ENCODE measurements around the gene KIFC1.

The KIFC1 gene

GRCh38 chr6:33410711-33411631 lies 19.3 kb downstream of the KIFC1 start, which contains the start of gene PHF1:
Gene PHF1 (plus strand): TSS chr6:33411014. CDS start chr6:33412264, 1,250 bp downstream.
- H3K4me3 ChIP-seq (ENCODE audit: low read depth, low read length) = peak within 1 kb of the TSS; percentile 65

- H3K4me3 ChIP-seq (ENCODE audit: low read depth, low read length) = peak overlapping the region; percentile 65
These were observed 20.0 kb downstream of the KIFC1 start for GRCh38 chr6:33411632-33412005.

DNA sequence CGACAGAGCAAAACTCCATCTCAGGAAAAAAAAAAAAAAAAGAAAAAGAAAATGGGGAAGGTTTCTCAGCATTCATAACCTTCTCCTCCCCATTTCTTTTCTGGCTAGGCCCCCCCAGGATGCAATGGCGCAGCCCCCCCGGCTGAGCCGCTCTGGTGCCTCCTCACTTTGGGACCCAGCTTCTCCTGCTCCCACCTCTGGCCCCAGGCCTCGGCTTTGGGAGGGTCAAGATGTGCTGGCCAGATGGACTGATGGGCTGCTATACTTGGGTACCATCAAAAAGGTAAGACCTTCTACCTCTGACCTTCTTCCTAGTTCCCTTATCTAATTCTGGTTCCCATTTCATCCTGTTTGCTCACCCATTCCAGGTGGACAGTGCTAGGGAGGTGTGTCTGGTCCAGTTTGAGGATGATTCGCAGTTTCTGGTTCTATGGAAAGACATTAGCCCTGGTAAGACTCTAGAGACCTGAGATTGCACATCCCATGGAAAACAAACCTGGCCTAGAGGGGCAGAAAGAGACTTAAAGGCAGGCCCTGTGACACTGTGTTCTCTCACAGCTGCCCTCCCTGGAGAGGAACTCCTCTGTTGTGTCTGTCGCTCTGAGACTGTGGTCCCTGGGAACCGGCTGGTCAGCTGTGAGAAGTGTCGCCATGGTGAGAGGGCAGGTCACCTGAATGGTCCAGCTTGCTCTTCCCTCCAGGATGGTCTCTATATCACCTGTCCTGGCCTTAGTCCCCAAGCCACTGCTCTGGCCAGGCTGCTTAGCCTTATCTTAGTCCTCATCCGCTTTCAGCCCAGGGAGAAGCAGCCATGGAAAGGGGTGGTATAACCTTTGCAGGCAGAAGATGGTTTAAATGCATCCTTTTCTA lies 20.8 kb downstream of the KIFC1 start:
- no peak overlapping the region for H3K4me3 ChIP-seq (ENCODE audit: low read depth, low read length)

DNA sequence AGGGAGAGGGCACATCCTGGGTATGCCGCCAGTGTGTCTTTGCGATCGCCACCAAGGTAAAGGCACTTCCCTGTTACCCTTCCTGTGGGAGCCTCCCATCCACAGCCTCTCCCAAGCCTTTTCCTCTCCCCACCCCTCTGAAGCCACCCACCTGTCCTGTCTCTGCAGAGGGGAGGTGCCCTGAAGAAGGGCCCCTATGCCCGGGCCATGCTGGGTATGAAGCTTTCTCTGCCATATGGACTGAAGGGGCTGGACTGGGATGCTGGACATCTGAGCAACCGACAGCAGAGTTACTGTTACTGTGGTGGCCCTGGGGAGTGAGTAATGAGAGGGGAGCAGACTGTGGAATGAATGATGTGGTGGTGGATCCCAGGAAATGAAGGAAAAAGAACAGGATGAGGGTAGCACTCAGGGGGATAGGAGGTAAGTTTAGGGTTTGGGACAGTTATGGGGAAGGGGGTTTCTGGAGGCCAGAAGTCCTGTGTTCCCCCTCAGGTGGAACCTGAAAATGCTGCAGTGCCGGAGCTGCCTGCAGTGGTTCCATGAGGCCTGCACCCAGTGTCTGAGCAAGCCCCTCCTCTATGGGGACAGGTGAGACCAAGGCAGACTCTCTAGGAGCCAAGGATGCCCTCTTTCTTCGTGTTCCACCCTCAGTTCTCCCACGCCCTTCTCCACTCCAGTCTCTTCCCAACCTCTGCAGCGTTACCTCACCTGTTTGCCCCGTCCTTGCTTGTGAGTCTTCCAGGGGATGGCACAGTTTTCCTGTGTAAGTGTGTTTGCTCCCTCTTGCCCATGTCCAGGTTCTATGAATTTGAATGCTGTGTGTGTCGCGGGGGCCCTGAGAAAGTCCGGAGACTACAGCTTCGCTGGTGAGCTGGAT lies 21.9 kb downstream of the KIFC1 start:
- no peak overlapping the region for H3K4me3 ChIP-seq (ENCODE audit: low read depth, low read length)

DNA sequence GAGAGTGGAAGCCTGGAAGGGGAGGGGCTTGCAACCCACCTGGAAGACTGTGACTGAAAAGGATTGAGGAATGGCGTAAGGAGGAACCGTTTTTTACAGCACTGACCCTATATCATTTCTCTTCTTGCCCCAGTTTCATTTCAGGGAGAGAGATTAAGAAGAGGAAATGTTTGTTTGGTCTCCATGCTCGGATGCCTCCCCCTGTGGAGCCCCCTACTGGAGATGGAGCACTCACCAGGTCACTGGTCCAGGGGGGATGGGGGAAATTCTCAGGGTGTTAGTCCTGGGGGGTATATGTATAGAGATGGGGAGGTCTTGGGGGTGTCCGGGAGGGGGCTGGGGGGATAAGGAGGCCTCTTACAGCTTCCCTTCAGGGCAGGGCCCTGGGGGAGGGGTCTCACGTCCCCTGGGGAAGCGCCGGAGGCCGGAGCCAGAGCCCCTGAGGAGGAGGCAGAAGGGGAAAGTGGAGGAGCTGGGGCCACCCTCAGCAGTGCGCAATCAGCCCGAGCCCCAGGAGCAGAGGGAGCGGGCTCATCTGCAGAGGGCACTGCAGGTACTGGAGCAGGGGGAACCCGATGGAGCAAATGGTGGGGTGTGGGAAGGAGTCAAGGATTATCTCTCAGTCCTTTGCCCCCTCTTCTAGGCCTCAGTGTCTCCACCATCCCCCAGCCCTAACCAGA lies 23.1 kb downstream of the KIFC1 start:
- no peak overlapping the region for H3K4me3 ChIP-seq (ENCODE audit: low read depth, low read length)

DNA sequence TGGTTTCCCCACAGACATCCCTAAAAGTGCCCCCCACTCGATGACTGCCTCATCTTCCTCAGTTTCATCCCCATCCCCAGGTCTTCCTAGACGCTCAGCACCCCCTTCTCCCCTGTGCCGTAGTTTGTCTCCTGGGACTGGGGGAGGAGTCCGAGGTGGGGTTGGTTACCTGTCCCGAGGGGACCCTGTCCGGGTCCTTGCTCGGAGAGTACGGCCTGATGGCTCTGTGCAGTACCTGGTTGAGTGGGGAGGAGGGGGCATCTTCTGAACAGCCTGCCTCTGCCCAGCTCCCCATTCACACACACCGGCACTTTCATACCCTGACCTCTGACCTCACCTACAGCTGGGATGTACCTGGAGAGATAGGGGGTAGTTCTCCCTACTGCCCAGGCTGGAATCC lies 24.2 kb downstream of the KIFC1 start:
- H3K4me3 ChIP-seq (ENCODE audit: low read depth, low read length) = no peak overlapping the region

DNA sequence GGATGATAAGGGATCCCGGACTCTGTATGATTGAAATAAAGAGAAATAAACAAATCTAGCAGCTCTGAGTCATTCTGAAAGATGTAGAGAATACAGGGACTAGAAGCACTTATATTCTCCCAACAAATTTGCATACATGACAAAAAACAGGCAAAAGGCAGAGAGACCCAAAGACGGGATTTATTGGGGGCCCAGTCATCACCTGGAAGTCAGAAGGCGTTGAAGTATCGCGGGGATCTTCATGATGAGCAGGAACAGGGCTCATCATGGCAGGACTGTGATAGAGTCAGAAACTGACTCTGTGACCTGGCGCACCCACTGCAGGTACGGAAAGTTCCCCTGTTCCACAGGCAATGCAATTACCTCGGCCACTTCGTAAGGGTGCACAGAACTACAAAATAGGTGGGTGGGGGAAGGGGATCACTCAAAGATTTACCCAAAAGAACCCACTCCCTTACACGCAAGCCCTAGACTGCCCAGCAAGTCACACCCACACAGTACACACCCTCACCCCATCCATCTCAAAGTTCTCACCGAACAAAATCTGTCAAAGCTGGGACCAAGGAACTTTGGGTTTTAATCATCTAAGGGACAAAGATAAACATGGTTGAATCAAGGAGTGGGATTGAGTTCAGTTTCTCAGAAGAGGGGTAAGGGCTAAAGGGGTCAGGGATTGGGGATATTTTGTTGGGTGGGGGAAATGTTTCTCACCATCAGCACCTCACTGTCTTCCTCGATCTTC lies 24.9 kb downstream of the KIFC1 start:
- peak overlapping the region; percentile 93 for H3K4me3 ChIP-seq (ENCODE audit: low read depth, low read length)

DNA sequence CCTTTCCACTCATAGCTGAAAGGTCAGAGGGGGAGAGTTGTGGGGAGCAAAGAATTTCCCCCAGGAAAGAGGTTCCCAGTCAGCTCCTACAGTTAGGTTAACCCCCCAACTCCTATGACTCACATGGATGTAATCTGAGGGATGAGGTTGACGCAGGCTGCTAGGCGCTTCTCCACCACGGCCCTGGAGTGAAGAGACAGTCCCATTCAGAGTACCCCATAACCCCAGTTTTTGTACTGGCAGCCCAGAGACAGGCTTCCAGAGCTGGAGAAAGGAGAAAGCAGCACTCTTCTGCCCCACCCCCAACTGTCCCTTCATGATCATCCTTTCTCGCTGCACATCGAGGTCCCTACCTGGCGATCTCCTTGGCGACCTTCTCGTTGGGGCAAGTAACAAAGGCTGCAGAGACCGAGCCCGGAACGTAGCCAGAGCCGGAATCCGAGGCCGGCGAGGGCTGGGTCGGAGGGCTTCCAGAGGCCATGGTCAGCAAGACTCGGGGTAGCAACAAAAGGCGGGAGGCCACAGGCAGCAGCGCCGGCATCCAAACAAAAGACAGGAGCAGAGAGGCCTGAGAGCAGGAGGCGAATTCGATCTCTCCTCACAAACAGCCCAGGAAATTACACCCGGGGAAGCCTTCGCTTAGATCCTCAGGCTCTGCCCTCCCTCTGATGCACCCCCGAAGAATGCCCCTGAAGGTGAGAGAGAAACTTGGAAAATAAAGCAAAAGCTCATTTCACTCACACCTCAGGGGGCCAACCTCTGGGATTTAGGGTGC lies 25.7 kb downstream of the KIFC1 start:
- H3K4me3 ChIP-seq (ENCODE audit: low read depth, low read length) = peak overlapping the region; percentile 93

GRCh38 chr6:33417903-33418689 lies 26.5 kb downstream of the KIFC1 start, which contains the start of gene CUTA:
Gene CUTA (minus strand): TSS chr6:33418107. CDS start chr6:33418000, 107 bp downstream.
- H3K4me3 ChIP-seq (ENCODE audit: low read depth, low read length) = peak within 1 kb of the TSS; percentile 93

DNA sequence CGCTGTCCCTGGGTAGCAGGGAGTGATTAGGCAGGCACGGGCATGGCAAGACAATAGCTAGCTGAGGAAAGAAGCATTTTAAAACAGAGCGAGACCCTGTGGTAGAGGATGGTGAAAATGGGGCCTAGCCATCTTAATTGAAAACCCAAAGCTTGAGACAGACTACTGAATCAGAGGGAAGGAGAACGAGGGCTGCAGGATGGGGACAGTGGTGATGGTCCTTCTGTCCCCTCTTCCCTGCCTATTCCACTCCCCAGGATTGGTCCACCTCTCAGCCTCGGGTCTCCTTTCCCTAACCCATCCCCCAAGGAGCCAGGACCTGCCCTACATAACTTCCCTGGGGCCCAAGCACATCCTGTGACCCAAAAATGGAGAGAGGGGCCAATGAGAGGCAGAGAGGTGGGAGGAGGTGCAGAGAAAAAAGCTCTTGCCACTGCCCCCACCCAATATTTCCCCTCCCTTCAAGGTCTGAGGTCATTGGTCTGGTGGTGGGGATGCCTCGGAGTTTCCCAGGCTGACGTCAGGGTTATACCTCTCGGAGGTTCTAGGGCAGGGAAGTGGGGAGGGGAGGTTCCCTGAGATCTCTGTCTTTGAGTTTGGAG lies 27.2 kb downstream of the KIFC1 start:
- peak overlapping the region; percentile 33 for H3K4me3 ChIP-seq (ENCODE audit: low read depth, low read length)

DNA sequence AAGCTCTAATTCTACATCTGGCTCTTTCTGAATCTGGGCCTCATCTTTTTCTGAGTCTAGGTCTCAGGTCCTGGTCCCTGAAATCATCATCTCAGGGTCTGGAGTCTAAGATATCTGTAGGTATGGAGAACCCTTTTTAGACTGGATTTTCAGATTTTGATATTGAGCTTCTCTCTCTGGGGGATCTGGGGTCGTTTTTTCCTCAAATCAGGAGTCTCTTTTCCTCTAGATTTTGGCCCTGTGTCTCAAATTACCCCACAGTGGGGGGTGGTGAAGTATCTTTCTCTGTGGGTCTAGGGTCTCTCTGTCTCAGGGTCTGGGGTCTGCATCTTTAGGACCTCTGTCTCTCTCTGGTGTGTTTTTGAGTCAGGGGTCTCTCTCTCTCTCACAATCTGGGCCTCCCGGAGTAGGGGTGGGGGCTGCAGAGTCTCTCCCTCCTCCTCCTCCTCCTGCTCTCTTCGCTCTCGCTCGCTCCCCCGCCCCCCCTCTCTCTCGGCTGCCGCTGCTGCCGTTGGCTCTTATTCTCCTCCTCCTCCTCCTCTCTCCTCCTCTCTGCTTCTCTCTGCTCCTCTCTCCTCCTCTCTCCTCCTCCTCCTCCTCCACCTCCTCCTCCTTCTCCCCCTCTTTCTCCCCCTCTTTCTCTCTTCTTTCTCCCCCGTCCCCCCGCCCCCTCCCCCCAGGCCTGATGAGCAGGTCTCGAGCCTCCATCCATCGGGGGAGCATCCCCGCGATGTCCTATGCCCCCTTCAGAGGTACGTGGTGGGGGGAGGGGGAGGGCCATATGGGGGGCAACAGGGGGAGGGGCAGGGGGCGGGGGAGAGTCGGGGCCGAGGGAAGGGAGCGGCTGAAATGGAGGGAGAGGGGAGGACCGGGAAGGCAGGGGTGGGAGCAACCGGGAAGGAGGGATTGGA lies 28.2 kb downstream of the KIFC1 start, which contains the start of gene SYNGAP1:
SYNGAP1 (plus strand) TSS at position 486 of the 911 bp plus-strand sequence; CDS start at position 686, 200 bp downstream.
- peak within 1 kb of the TSS; percentile 40 for H3K4me3 ChIP-seq (ENCODE audit: low read depth, low read length)

DNA sequence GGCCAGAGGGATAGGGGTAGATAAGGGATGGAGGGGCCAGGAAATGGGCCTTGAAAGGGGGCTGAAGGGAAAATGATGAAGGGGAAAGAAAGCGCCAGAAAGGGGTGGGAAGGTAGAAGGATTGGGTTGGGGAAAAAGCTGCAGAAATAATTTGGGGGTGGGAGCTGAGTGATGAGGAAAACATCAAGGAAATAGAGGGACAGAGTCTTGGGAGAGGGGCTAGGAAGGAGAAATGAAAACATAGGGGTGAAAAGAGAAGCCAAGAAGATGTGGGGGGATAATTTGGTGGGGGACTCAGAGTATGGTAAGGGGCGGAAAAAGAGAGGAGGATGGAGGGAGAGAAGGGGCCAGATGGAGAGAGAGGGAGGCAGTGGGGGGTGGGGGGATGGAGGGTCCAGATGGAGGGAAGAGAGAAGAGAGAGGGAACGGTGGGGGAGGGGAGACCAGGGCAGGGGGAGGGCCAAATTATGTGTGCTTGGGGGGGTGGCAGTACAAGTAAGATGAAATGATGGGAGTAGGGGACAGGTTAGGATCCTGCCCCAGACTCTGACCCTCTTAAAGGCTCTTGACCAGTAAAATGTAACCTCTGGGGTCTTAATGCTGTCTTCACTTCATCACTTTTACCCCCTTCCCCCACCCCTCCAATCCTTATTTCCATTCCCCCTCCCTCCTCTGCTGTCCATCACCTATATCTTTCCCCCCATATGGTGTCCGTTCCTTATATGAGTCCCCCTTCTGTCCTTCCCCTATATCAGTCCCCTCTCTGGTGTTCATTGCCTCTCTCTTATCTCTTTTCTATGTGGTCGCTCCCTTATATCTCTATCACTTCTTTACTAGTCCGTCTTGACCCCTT lies 29.1 kb downstream of the KIFC1 start:
- H3K4me3 ChIP-seq (ENCODE audit: low read depth, low read length) = peak overlapping the region; percentile 25

DNA sequence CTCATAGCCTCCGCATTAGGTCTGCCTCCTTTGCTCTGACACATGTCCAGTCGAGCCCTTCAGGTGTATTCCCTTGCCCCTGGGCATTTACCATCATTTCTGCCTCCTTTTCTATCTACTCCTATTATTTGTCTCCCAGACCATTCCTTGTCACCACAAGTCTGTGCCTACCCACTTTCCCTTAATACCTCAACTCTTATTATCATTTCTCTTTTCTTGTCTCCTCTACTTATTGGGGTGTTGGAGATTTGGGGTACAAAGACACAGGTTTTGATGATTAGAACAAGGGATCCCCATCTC lies 29.7 kb downstream of the KIFC1 start:
- no peak overlapping the region for H3K4me3 ChIP-seq (ENCODE audit: low read depth, low read length)

DNA sequence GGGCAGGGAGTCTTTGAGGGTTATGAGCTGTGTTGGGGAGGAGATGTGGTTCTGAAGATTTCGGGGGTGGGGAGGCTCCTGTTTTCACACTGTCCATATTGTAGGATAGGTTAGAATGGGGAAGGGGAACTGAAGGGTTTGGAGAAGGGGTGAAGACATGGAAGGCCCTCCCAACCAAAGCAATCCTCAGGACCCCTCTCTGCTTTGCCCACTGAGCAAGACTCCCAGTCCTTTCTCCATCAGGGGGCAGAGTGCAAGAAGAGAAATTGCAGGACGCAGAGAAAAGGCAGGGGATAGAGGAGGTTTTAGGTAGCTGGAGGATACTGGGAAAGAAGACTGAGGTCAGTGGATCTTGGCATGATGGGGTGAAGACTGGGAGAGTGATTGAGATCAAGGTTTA lies 32.2 kb downstream of the KIFC1 start:
- no peak overlapping the region for H3K4me3 ChIP-seq (ENCODE audit: low read depth, low read length)

- peak overlapping the region; percentile 49 for H3K4me3 ChIP-seq (ENCODE audit: low read depth, low read length)
These were observed 33.4 kb downstream of the KIFC1 start for GRCh38 chr6:33424855-33425667.

Data from iPS-11a (cell line).